Stimulated activated CD4-positive, alpha-beta T cell treated with anti-CD3 and anti-CD28 coated beads, Interleukin-4, amount 100 ng/mL, for 24 hours (primary cell): ENCODE results near the gene CD248.
"Not testable (repeated sequence)": the region's sequence is repeated elsewhere in the genome, so short reads cannot be mapped to it uniquely, and the experiment has no call there.

Experiments
- DNase-seq: peaks from one replicate; pipeline ENCODE4 v3.0.0-alpha.2; 2020

The CD248 gene

GRCh38 chr11:66311965-66312548 lies 4.8 kb downstream of the CD248 start:
- peak; percentile 87 for DNase-seq

- no peak for DNase-seq
These were observed 5.3 kb downstream of the CD248 start for GRCh38 chr11:66311470-66311964.

- DNase-seq: not testable (repeated sequence)
These were observed 5.9 kb downstream of the CD248 start for GRCh38 chr11:66310803-66311440.

GRCh38 chr11:66310324-66310723 lies 6.5 kb downstream of the CD248 start:
- DNase-seq: no peak

- DNase-seq: no peak
These were observed 7.4 kb downstream of the CD248 start for GRCh38 chr11:66309475-66309874.

- no peak for DNase-seq
These were observed 14.2 kb downstream of the CD248 start for GRCh38 chr11:66302656-66303055.

GRCh38 chr11:66299186-66299585 lies 17.7 kb downstream of the CD248 start:
- no peak for DNase-seq

- DNase-seq: no peak
These were observed 19.2 kb downstream of the CD248 start for GRCh38 chr11:66297610-66298009.

- no peak for DNase-seq
These were observed 21.9 kb downstream of the CD248 start for GRCh38 chr11:66294626-66295620.

- DNase-seq: no peak
These were observed 22.8 kb downstream of the CD248 start for GRCh38 chr11:66293777-66294625.

GRCh38 chr11:66293352-66293751 lies 23.5 kb downstream of the CD248 start:
- DNase-seq: no peak

- DNase-seq: no peak
These were observed 24.1 kb downstream of the CD248 start for GRCh38 chr11:66292543-66293332.

- no peak for DNase-seq
These were observed 24.9 kb downstream of the CD248 start, which contains the start of gene TMEM151A for GRCh38 chr11:66291706-66292542. Gene TMEM151A, plus strand, starts transcription at chr11:66291894. Its CDS starts 120 bp downstream, at chr11:66292014.

- no peak for DNase-seq
These were observed 25.5 kb downstream of the CD248 start for GRCh38 chr11:66291303-66291705.

- DNase-seq: no peak
These were observed 26.6 kb downstream of the CD248 start for GRCh38 chr11:66290330-66290621.

- DNase-seq: peak; percentile 88
These were observed 27.1 kb downstream of the CD248 start for GRCh38 chr11:66289548-66290329.

GRCh38 chr11:66288671-66289547 lies 27.9 kb downstream of the CD248 start, which contains the start of gene YIF1A:
Gene YIF1A, minus strand, starts transcription at chr11:66289143. Its CDS starts 158 bp downstream, at chr11:66288985.
- peak; percentile 99 for DNase-seq

GRCh38 chr11:66287889-66288670 lies 28.8 kb downstream of the CD248 start:
- DNase-seq: no peak
